Keratinocyte (primary cell): ENCODE data around the gene ILDR1. TPM values are rescaled to one million over a fixed set of nuclear protein-coding genes. Genes with fewer than 3 reads are reported as not detected.

Experiments used
- DNase-seq: peaks from one replicate; pipeline ENCODE4 v3.0.0-alpha.2; 2011; ENCODE audit warnings: low read depth, missing footprints, low spot score
- FAIRE-seq: peaks from 2 replicates; lab custom pipeline; 2011; peaks lifted over from hg19 to GRCh38; lab: Jason Lieb, UNC
- H2AFZ ChIP-seq: 2 replicates; pipeline ENCODE4 v1.6.0; 2012; ENCODE audit warnings: low read length, control low read depth, inconsistent platforms; ENCODE audit not compliant: control insufficient read depth
- H3K27ac ChIP-seq: 2 replicates; pipeline ENCODE4 v1.5.1; 2011; ENCODE audit warnings: low read length; ENCODE audit not compliant: control insufficient read depth, insufficient read depth
- H3K27me3 ChIP-seq: 3 replicates; pipeline ENCODE4 v1.6.0; 2011; ENCODE audit warnings: low read length; ENCODE audit not compliant: control insufficient read depth, insufficient read depth; ENCODE audit errors: extremely low read depth
- H3K36me3 ChIP-seq, 2 experiments: 2 replicates in 1 of 2; 3 replicates in 1 of 2; pipeline ENCODE4 v1.5.1; 2011; ENCODE audit warnings: low read length in 2 of 2, mild to moderate bottlenecking in 1 of 2; ENCODE audit not compliant: control insufficient read depth in 2 of 2, insufficient read depth in 2 of 2; ENCODE audit errors: extremely low read depth in 1 of 2
- H3K4me1 ChIP-seq: 3 replicates; pipeline ENCODE4 v1.5.1; 2011; ENCODE audit warnings: low read length; ENCODE audit not compliant: control insufficient read depth, insufficient read depth; ENCODE audit errors: extremely low read depth
- H3K4me2 ChIP-seq: 3 replicates; pipeline ENCODE4 v1.6.0; 2011; ENCODE audit warnings: low read depth, low read length; ENCODE audit not compliant: control insufficient read depth, insufficient read depth; ENCODE audit errors: extremely low read depth
- H3K4me3 ChIP-seq, 3 experiments: fragments of 200-600 bp in 1 of 3; sonication (generic) in 1 of 3; 2 replicates in 2 of 3; 3 replicates in 1 of 3; pipeline ENCODE4 v1.5.1; 2011 to 2016; ENCODE audit warnings: low read length in 3 of 3, mild to moderate bottlenecking in 3 of 3, control low read depth in 2 of 3, inconsistent platforms in 1 of 3, low read depth in 1 of 3, mixed read lengths in 1 of 3, mixed run types in 1 of 3, moderate library complexity in 1 of 3; ENCODE audit not compliant: control insufficient read depth in 2 of 3, insufficient read depth in 2 of 3; ENCODE audit errors: extremely low read depth in 1 of 3
- H3K79me2 ChIP-seq: 2 replicates; pipeline ENCODE4 v1.6.0; 2012; ENCODE audit warnings: low read length; ENCODE audit not compliant: control insufficient read depth, insufficient read depth
- H3K9ac ChIP-seq: 3 replicates; pipeline ENCODE4 v1.6.0; 2011; ENCODE audit warnings: low read length; ENCODE audit not compliant: control insufficient read depth, insufficient read depth; ENCODE audit errors: extremely low read depth
- H3K9me1 ChIP-seq: 3 replicates; pipeline ENCODE4 v1.6.0; 2011; ENCODE audit warnings: low read length; ENCODE audit not compliant: control insufficient read depth, insufficient read depth; ENCODE audit errors: extremely low read depth
- H3K9me3 ChIP-seq: 2 replicates; pipeline ENCODE4 v1.5.1; 2012; ENCODE audit warnings: low read depth, low read length; ENCODE audit not compliant: control insufficient read depth
- H4K20me1 ChIP-seq: 3 replicates; pipeline ENCODE4 v1.6.0; 2011; ENCODE audit warnings: low read length; ENCODE audit not compliant: control insufficient read depth, insufficient read depth; ENCODE audit errors: extremely low read depth
- EZH2 ChIP-seq: IDR thresholded peaks from one replicate; pipeline ENCODE4 v1.6.1; 2012; ENCODE audit warnings: inconsistent platforms, mild to moderate bottlenecking, low read length, moderate library complexity
- dilution Hi-C: fragments of 300-500 bp; cut with MboI; formaldehyde crosslinking; loops from one replicate; pipeline ENCODE4 v1.7.0; 2020; ENCODE audit warnings: low sequenced_read_pairs; ENCODE audit not compliant: extremely low pct_ligation_motif_present
- polyA plus RNA-seq, 5 experiments: library from polyadenylated mRNA; depleted of rRNA in 3 of 5; stranded (reverse) in 3 of 5; stranded (forward) in 1 of 5; unstranded in 1 of 5; fragments of >200 nt; gene quantifications; 1 replicate in 1 of 5; 2 replicates in 3 of 5; 3 replicates in 1 of 5; pipeline versions ENCODE4 v1.2.1 to v1.2.3, GENCODE V29; 2011 to 2012; ENCODE audit warnings: missing spikeins in 2 of 5, low read depth in 1 of 5, low replicate concordance in 1 of 5
- TF ChIP-seq, protein P1 (sequence below), 3 experiments: IDR thresholded peaks in 1 of 3; conservative IDR thresholded peaks in 1 of 3; optimal IDR thresholded peaks in 1 of 3; 2 replicates in 2 of 3; 3 replicates in 1 of 3; pipeline versions ENCODE3 to v1.5.1; 2011; ENCODE audit warnings: low read length in 3 of 3, mild to moderate bottlenecking in 3 of 3, moderate library complexity in 2 of 3, control low read depth in 1 of 3, inconsistent platforms in 1 of 3; ENCODE audit not compliant: insufficient read depth in 2 of 3; ENCODE audit errors: extremely low read depth in 1 of 3

The ILDR1 gene
- polyA plus RNA-seq, 1 donor (not counting 4 experiments of a cell fraction or from before 2014, with no cell fraction given), result 0.09 TPM

DNA sequence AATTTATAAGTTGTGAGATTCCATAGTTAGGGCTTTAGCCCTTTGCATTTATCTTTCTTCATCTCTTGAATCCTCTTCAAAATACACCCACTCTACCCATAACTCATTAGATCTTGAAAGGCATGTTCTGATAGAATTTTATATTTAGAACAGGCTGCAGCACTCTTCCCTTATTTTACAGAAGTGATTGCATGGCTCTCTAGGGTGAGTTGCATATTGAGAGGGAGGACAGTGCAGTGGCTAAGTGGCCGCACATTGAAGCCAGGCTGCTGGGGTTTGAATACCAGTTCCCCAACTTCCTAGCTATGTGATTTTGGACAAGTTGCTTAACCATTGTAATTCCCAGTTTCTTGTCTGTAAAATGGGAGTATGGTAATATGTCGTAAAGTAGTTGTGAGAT is 35.6 kb upstream of the ILDR1 start:
- dilution Hi-C loops, result no loop called here
- H3K27ac ChIP-seq, result no peak overlapping the region
- no peaks in the 10 kb centered on the region for H3K79me2 ChIP-seq
- no peaks in the 10 kb centered on the region for H4K20me1 ChIP-seq
- H3K4me2 ChIP-seq, result no peak overlapping the region
- DNase-seq, result no peak
- no peaks in the 10 kb centered on the region for H3K36me3 ChIP-seq
- no peaks in the 10 kb centered on the region for H3K9me3 ChIP-seq
- TF ChIP-seq, protein P1, sequence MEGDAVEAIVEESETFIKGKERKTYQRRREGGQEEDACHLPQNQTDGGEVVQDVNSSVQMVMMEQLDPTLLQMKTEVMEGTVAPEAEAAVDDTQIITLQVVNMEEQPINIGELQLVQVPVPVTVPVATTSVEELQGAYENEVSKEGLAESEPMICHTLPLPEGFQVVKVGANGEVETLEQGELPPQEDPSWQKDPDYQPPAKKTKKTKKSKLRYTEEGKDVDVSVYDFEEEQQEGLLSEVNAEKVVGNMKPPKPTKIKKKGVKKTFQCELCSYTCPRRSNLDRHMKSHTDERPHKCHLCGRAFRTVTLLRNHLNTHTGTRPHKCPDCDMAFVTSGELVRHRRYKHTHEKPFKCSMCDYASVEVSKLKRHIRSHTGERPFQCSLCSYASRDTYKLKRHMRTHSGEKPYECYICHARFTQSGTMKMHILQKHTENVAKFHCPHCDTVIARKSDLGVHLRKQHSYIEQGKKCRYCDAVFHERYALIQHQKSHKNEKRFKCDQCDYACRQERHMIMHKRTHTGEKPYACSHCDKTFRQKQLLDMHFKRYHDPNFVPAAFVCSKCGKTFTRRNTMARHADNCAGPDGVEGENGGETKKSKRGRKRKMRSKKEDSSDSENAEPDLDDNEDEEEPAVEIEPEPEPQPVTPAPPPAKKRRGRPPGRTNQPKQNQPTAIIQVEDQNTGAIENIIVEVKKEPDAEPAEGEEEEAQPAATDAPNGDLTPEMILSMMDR (optimal IDR thresholded peaks at IDR 0.05 in 1 of 3, IDR thresholded peaks at IDR 0.05 in 1 of 3, conservative IDR thresholded peaks at IDR 0.05 in 1 of 3; ENCODE audit: extremely low read depth in 1 of 3, insufficient read depth in 2 of 3, low read length in 3 of 3), result no peak
- no peak for TF ChIP-seq EZH2
- no peaks in the 10 kb centered on the region for H3K9me1 ChIP-seq
- H3K4me3 ChIP-seq, result no peak overlapping the region
- H2AFZ ChIP-seq, result no peak overlapping the region
- no peaks in the 10 kb centered on the region for H3K27me3 ChIP-seq
- no peak for FAIRE-seq
- no peaks in the 10 kb centered on the region for H3K4me1 ChIP-seq
- no peak overlapping the region for H3K9ac ChIP-seq

DNA sequence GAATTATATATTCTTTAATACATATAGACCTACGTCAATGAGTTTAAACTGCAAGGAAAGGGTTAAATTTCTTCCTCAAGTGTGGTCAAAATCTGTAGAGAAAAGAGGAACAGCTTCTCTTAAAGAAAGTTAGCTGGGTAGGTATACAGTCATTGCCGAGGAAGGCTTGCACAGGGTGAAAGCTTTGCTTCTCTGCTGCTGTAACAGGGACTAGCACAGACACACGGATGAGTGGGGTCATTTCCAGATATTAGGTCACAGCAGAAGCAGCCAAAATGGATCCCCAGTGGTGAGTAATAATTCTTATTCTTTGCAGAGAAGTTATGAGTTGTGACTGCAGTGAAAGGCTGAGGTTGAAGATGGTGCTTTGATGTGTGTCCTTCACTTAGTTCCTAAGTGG is 33.2 kb upstream of the ILDR1 start, which contains the start of gene CD86:
CD86 (plus strand) TSS at position 148 of the 400 bp plus-strand sequence; CDS start at position 276, 128 bp downstream.
- Histone ChIP-seq H3K9ac (no peak within 1 kb of the TSS), H3K79me2 (no peaks in the 10 kb centered on the region), H3K4me1 (no peaks in the 10 kb centered on the region), H3K4me2 (no peak within 1 kb of the TSS), H3K4me3 (no peak within 1 kb of the TSS), H4K20me1 (no peaks in the 10 kb centered on the region), H3K27me3 (no peaks in the 10 kb centered on the region), H2AFZ (no peak within 1 kb of the TSS), H3K9me3 (no peaks in the 10 kb centered on the region), H3K9me1 (no peaks in the 10 kb centered on the region), H3K36me3 (no peaks in the 10 kb centered on the region), H3K27ac (no peak within 1 kb of the TSS)
- no peak for FAIRE-seq
- DNase-seq, result no peak
- dilution Hi-C loops, result no loop called here
- TF ChIP-seq, protein P1 (optimal IDR thresholded peaks at IDR 0.05 in 1 of 3, IDR thresholded peaks at IDR 0.05 in 1 of 3, conservative IDR thresholded peaks at IDR 0.05 in 1 of 3; ENCODE audit: extremely low read depth in 1 of 3, insufficient read depth in 2 of 3, low read length in 3 of 3), result no peak
- TF ChIP-seq EZH2, result no peak
